Measurements from ENCODE around the gene RHOBTB1. TPM values are rescaled to one million over a fixed set of nuclear protein-coding genes. Genes with fewer than 3 reads are reported as not detected.
"Not testable (repeated sequence)": the region's sequence is repeated elsewhere in the genome, so short reads cannot be mapped to it uniquely, and the experiment has no call there.

Gene RHOBTB1
- total and polyA plus RNA-seq, 3 experiments from 2014 or later: 0.04 to 0.07 TPM; not detected in 1

DNA sequence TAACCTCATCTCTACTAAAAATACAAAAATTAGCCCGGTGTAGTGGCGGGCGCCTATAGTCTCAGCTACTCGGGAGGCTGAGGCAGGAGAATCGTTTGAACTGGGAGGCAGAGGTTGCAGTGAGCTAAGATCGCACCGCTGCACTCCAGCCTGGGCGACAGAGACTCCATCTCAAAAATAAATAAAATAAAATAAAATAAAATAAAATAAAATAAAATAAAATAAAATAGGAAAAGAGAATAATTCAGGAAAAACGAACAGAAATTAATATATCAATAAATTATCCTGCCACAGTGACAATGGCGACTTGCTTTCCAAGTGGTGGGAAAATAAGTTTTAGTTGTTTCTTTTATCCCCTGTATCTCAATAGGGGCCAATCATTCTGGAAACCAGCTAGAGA is 102.8 kb downstream of the RHOBTB1 start:
- H3K9me3 Mint-ChIP-seq; H3K36me3 ChIP-seq (ENCODE audit: insufficient read depth, low read length); H3K27ac ChIP-seq (ENCODE audit: low read depth, low read length); CTCF ChIA-PET; H3K4me3 ChIP-seq (ENCODE audit: low read length); H3K27me3 Mint-ChIP-seq; DNase-seq; H3K4me1 ChIP-seq (ENCODE audit: insufficient read depth, low read length); H3K4me1 Mint-ChIP-seq; H3K36me3 Mint-ChIP-seq; H3K27me3 ChIP-seq (ENCODE audit: insufficient read depth, low read length, poor library complexity, severe bottlenecking); H3K9me3 ChIP-seq (ENCODE audit: low read length); H3K27ac Mint-ChIP-seq; POLR2A ChIA-PET; H3K4me3 Mint-ChIP-seq: not testable (repeated sequence)

DNA sequence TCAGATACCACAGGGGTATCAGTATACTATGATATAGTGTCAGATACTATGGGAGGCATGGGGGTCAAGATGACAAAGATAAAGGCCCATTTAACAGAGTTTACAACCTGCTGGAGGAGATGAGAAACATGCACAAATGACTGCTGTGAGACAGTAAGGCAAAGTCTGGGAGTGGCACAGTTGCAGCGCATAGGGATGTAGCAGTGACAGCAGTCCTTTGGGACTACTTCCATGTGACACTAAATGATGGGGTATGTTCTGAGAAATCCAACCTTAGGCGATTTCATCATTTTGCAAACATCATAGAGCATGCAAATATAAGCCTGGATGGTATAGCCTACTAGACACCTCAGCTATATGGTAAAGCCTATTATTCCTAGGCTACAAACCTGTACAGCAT is 108.9 kb downstream of the RHOBTB1 start:
- H3K36me3 ChIP-seq (ENCODE audit: insufficient read depth, low read length): no peaks in the 10 kb centered on the region
- Mint-ChIP-seq H3K4me3 (no peak overlapping the region), H3K36me3 (no peaks in the 10 kb centered on the region), H3K27me3 (peaks cover 3 to 9% of the 10 kb centered on the region in 2 donors), H3K4me1 (no peaks in the 10 kb centered on the region), H3K9me3 (no peaks in the 10 kb centered on the region), H3K27ac (no peak overlapping the region)
- H3K4me3 ChIP-seq (ENCODE audit: low read length): no peak overlapping the region
- H3K9me3 ChIP-seq (ENCODE audit: low read length): no peaks in the 10 kb centered on the region
- DNase-seq: no peak
- no peaks in the 10 kb centered on the region for H3K4me1 ChIP-seq (ENCODE audit: insufficient read depth, low read length)
- H3K27ac ChIP-seq (ENCODE audit: low read depth, low read length): no peak overlapping the region
- CTCF ChIA-PET: no interaction called here
- POLR2A ChIA-PET: no interaction called here
- no peaks in the 10 kb centered on the region for H3K27me3 ChIP-seq (ENCODE audit: insufficient read depth, low read length, poor library complexity, severe bottlenecking)

DNA sequence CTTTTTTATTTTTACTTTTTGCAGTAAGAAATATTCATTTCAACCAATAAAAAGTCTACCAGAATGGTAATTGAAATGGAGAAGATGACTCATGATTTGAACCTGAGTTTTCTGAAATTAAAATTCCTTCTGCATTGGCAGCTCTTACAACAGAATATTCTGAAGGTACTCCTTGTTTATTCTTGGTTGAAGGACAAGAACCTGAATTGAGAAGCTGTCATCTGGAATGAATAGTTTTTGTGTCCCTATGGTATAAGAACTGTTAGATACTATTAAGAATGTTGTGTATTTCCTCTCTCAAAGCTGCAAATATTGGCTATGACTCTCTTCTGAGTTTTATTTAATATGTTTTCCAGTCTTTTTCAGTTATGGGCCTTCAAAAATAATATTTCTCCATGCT is 109.6 kb downstream of the RHOBTB1 start:
- H3K4me1 Mint-ChIP-seq: no peaks in the 10 kb centered on the region

DNA sequence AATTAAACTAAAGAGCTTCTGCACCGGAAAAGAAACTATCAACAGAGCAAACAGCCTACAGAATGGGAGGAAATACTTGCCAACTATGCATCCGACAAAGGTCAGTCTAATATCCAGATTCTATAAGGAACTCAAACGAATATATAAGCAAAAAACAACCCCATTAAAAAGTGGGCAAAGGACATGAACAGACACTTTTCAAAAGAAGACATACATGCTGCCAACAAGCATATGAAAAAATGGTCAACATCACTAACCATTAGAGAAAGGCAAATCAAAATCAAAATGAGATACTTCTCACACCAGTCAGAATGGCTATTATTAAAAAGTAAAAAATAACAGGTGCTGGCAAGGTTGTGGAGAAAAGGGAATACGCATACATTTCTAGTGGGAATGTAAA is 111.8 kb downstream of the RHOBTB1 start:
- H3K4me3 Mint-ChIP-seq; CTCF ChIA-PET; H3K4me1 Mint-ChIP-seq; H3K36me3 ChIP-seq (ENCODE audit: insufficient read depth, low read length); H3K4me3 ChIP-seq (ENCODE audit: low read length); H3K4me1 ChIP-seq (ENCODE audit: insufficient read depth, low read length); H3K9me3 ChIP-seq (ENCODE audit: low read length); DNase-seq; H3K9me3 Mint-ChIP-seq; H3K27ac Mint-ChIP-seq; POLR2A ChIA-PET; H3K36me3 Mint-ChIP-seq; H3K27me3 ChIP-seq (ENCODE audit: insufficient read depth, low read length, poor library complexity, severe bottlenecking); H3K27ac ChIP-seq (ENCODE audit: low read depth, low read length): not testable (repeated sequence)
- H3K27me3 Mint-ChIP-seq: peaks cover 5 to 12% of the 10 kb centered on the region in 2 donors

More for the DNA sequence above, 109.6 kb downstream of the RHOBTB1 start:
- Histone ChIP-seq H3K27me3 (ENCODE audit: insufficient read depth, low read length, poor library complexity, severe bottlenecking) (no peaks in the 10 kb centered on the region), H3K9me3 (ENCODE audit: low read length) (no peaks in the 10 kb centered on the region), H3K27ac (ENCODE audit: low read depth, low read length) (no peak overlapping the region), H3K4me3 (ENCODE audit: low read length) (no peak overlapping the region), H3K4me1 (ENCODE audit: insufficient read depth, low read length) (no peaks in the 10 kb centered on the region), H3K36me3 (ENCODE audit: insufficient read depth, low read length) (no peaks in the 10 kb centered on the region)
- DNase-seq: no peak
- H3K27ac Mint-ChIP-seq: peak overlapping the region in 1 of 8 donors; percentile 32
- ChIA-PET POLR2A (no interaction called here), CTCF (no interaction called here)
- H3K9me3 Mint-ChIP-seq: no peaks in the 10 kb centered on the region
- no peak overlapping the region for H3K4me3 Mint-ChIP-seq
- H3K36me3 Mint-ChIP-seq: no peaks in the 10 kb centered on the region
- peaks cover 3 to 9% of the 10 kb centered on the region in 2 donors for H3K27me3 Mint-ChIP-seq

DNA sequence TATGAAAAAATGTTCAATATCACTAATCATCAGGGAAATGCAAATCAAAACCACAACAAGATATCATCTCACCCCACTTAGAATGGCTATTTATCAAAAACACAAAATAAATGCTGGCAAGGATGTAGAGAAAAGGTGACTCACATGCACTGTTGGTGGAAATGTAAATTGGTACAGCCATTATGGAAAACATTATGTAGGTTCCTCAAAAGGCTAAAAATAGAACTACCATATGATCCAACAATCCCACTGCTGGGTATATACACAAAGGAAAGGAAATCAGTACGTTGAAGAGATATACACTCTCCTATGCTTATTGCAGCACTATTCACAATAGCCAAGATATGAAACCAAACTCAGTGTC is 115.5 kb downstream of the RHOBTB1 start:
- DNase-seq: no peak
- no peak overlapping the region for H3K27ac ChIP-seq (ENCODE audit: low read depth, low read length)
- ChIA-PET CTCF (no interaction called here), POLR2A (no interaction called here)
- H3K4me3 ChIP-seq (ENCODE audit: low read length): no peak overlapping the region
- H3K36me3 Mint-ChIP-seq: no peaks in the 10 kb centered on the region
- no peaks in the 10 kb centered on the region for H3K27me3 ChIP-seq (ENCODE audit: insufficient read depth, low read length, poor library complexity, severe bottlenecking)
- no peaks in the 10 kb centered on the region for H3K36me3 ChIP-seq (ENCODE audit: insufficient read depth, low read length)
- H3K4me1 Mint-ChIP-seq: no peaks in the 10 kb centered on the region
- no peak overlapping the region for H3K4me3 Mint-ChIP-seq
- no peaks in the 10 kb centered on the region for H3K9me3 ChIP-seq (ENCODE audit: low read length)
- no peak overlapping the region for H3K27ac Mint-ChIP-seq
- no peaks in the 10 kb centered on the region for H3K4me1 ChIP-seq (ENCODE audit: insufficient read depth, low read length)
- H3K9me3 Mint-ChIP-seq: no peaks in the 10 kb centered on the region
- peaks cover 4 to 23% of the 10 kb centered on the region in 2 donors for H3K27me3 Mint-ChIP-seq

DNA sequence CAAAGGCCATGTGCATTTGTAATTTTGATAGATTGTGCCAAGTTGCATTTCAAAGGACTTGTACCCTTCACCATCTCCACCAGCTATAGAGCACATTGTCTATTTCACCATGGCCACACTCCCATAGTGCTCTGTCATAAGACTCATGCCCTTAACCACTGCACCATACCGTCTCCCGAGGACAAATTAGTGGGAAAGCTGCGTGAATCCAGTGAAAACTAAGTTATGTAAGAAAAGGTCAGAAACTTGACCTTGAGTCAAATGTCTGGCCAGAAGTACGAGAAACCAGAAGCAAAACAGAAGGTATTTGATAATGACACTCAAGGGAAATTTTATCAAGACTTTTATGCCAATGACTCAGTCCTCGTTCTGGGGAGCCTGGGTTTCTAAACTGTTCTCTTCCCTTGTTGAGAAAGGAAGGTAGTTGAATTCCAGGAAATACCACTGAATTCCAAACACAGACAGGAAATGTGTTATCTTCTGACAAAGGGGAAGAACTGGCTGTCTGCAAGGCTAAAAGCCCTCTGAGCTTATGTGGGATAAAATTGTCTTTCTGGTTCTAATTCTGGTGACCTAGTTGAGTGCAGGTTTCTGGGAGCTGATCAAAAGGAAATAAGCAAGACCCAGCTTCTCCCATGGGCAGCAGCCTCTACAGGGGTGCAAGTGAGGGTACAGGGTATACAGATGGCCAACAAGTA is 116.0 kb downstream of the RHOBTB1 start:
- Mint-ChIP-seq H3K9me3 (no peaks in the 10 kb centered on the region), H3K4me3 (no peak overlapping the region), H3K36me3 (no peaks in the 10 kb centered on the region), H3K27me3 (peaks cover 4 to 23% of the 10 kb centered on the region in 2 donors), H3K4me1 (no peaks in the 10 kb centered on the region), H3K27ac (no peak overlapping the region)
- DNase-seq: no peak
- Histone ChIP-seq H3K9me3 (ENCODE audit: low read length) (no peaks in the 10 kb centered on the region), H3K36me3 (ENCODE audit: insufficient read depth, low read length) (no peaks in the 10 kb centered on the region), H3K4me1 (ENCODE audit: insufficient read depth, low read length) (no peaks in the 10 kb centered on the region), H3K4me3 (ENCODE audit: low read length) (no peak overlapping the region), H3K27ac (ENCODE audit: low read depth, low read length) (peak overlapping the region; percentile 6), H3K27me3 (ENCODE audit: insufficient read depth, low read length, poor library complexity, severe bottlenecking) (no peaks in the 10 kb centered on the region)
- ChIA-PET POLR2A (no interaction called here), CTCF (no interaction called here)

DNA sequence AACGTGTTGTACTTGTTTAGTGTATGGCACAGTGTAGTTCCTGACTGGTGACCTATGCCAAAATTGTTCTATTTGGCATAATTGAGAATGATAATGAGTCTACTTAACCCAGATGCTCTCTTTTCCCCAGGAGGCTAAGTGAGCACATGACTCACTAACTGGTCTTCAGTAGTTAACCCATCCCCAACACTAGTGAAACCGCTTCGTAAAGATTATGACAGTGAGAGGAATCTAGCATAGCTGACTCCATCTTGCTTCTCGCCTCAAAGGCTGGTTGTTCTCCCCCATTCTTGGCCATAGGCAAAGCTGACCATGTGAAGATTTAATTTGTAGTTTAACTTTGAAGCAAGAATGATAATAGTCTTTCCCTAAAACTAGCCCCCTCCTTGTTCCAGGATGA is 118.5 kb downstream of the RHOBTB1 start:
- Histone ChIP-seq H3K4me1 (ENCODE audit: insufficient read depth, low read length) (no peaks in the 10 kb centered on the region), H3K4me3 (ENCODE audit: low read length) (no peak overlapping the region), H3K9me3 (ENCODE audit: low read length) (no peaks in the 10 kb centered on the region), H3K27ac (ENCODE audit: low read depth, low read length) (no peak overlapping the region), H3K36me3 (ENCODE audit: insufficient read depth, low read length) (no peaks in the 10 kb centered on the region), H3K27me3 (ENCODE audit: insufficient read depth, low read length, poor library complexity, severe bottlenecking) (no peaks in the 10 kb centered on the region)
- H3K4me1 Mint-ChIP-seq: peaks cover 0 to 1% (median 1%) of the 10 kb centered on the region in 3 donors
- no peaks in the 10 kb centered on the region for H3K9me3 Mint-ChIP-seq
- DNase-seq: no peak
- no peak overlapping the region for H3K4me3 Mint-ChIP-seq
- H3K27me3 Mint-ChIP-seq: peaks cover 4 to 23% of the 10 kb centered on the region in 2 donors
- no peaks in the 10 kb centered on the region for H3K36me3 Mint-ChIP-seq
- CTCF ChIA-PET: no interaction called here
- POLR2A ChIA-PET: no interaction called here
- no peak overlapping the region for H3K27ac Mint-ChIP-seq

DNA sequence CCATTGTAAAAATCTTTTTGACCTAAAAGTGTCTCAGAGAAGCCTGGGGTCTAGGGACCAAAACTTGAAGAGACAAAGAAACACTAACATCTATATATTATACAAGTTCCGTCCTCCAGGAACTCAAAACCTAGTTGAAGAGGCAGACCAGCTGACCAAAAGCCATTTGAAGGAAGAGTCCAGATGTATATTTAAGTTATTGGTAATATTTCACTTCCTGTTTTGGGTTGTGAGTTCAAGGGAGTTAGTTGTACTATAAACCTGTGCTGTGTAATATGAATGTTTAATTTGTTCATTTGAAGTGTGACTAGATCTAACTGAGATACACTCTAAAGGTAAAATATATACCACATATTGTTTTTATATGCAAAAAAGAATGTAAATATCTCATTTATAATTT is 120.7 kb downstream of the RHOBTB1 start:
- Histone ChIP-seq H3K4me1 (ENCODE audit: insufficient read depth, low read length) (no peaks in the 10 kb centered on the region), H3K27ac (ENCODE audit: low read depth, low read length) (no peak overlapping the region), H3K36me3 (ENCODE audit: insufficient read depth, low read length) (no peaks in the 10 kb centered on the region), H3K9me3 (ENCODE audit: low read length) (no peaks in the 10 kb centered on the region), H3K27me3 (ENCODE audit: insufficient read depth, low read length, poor library complexity, severe bottlenecking) (no peaks in the 10 kb centered on the region), H3K4me3 (ENCODE audit: low read length) (no peak overlapping the region)
- ChIA-PET POLR2A (no interaction called here), CTCF (no interaction called here)
- peaks cover 1 to 6% (median 4%) of the 10 kb centered on the region in 3 donors for H3K4me1 Mint-ChIP-seq
- no peak overlapping the region for H3K27ac Mint-ChIP-seq
- no peak overlapping the region for H3K4me3 Mint-ChIP-seq
- no peaks in the 10 kb centered on the region for H3K36me3 Mint-ChIP-seq
- peaks cover 3 to 18% of the 10 kb centered on the region in 2 donors for H3K27me3 Mint-ChIP-seq
- no peaks in the 10 kb centered on the region for H3K9me3 Mint-ChIP-seq
- no peak for DNase-seq

DNA sequence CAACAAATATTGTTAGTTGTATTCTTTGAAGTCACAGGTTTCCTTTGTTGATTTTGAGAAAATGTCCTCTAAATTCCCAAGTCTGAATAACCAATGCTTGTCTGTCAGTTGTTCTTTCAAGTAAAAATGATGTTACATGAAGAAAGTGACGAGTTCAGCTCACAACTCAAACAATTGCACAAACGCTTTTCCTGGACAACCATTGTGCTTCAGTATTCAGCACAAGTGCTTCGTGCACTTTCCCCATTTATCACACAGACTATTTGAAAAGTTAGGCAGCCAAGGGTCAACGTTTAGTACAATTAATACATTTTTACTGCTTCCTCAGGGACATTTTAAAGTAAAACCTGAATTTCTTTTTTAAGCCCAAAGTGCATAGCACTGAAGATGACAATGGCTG is 121.2 kb downstream of the RHOBTB1 start:
- Histone ChIP-seq H3K27ac (ENCODE audit: low read depth, low read length) (no peak overlapping the region), H3K9me3 (ENCODE audit: low read length) (no peaks in the 10 kb centered on the region), H3K4me3 (ENCODE audit: low read length) (no peak overlapping the region), H3K36me3 (ENCODE audit: insufficient read depth, low read length) (no peaks in the 10 kb centered on the region), H3K4me1 (ENCODE audit: insufficient read depth, low read length) (no peaks in the 10 kb centered on the region), H3K27me3 (ENCODE audit: insufficient read depth, low read length, poor library complexity, severe bottlenecking) (no peaks in the 10 kb centered on the region)
- peaks cover 1 to 6% (median 4%) of the 10 kb centered on the region in 3 donors for H3K4me1 Mint-ChIP-seq
- DNase-seq: no peak
- CTCF ChIA-PET: no interaction called here
- no peaks in the 10 kb centered on the region for H3K9me3 Mint-ChIP-seq
- H3K27ac Mint-ChIP-seq: no peak overlapping the region
- H3K27me3 Mint-ChIP-seq: peaks cover 1 to 15% of the 10 kb centered on the region in 2 donors
- H3K4me3 Mint-ChIP-seq: no peak overlapping the region
- POLR2A ChIA-PET: no interaction called here
- no peaks in the 10 kb centered on the region for H3K36me3 Mint-ChIP-seq

All from CD8-positive, alpha-beta memory T cell (primary cell).